Limb (tissue), 2 donors: Measurements from ENCODE around the gene ARHGAP10.

ENCODE experiments used
- DNase-seq, 2 donors: peaks; one replicate each; pipeline ENCODE4 v3.0.0-alpha.2; 2016; ENCODE audit errors: extremely low spot score in 2 of 2

The ARHGAP10 gene

DNA sequence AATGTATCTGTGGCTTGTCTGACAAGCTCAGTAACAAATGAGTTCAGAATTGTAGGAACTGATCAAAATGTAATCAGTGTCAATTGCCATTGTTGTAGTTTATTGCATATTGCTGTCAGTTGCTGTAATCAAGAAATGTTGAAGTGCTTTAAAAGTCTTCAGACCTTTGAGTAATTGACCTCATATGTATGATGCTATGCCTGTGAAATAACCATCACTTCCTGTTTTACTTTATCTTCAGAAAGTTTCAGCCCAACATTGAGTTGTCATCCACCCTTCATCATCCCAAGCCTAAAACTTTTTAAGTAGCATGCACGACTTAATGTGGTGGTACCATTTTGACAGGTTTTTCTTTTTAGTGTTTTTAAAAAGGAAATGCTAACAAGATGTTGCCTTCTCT, 212.4 kb downstream of the ARHGAP10 start:
- DNase-seq: no peak

DNA sequence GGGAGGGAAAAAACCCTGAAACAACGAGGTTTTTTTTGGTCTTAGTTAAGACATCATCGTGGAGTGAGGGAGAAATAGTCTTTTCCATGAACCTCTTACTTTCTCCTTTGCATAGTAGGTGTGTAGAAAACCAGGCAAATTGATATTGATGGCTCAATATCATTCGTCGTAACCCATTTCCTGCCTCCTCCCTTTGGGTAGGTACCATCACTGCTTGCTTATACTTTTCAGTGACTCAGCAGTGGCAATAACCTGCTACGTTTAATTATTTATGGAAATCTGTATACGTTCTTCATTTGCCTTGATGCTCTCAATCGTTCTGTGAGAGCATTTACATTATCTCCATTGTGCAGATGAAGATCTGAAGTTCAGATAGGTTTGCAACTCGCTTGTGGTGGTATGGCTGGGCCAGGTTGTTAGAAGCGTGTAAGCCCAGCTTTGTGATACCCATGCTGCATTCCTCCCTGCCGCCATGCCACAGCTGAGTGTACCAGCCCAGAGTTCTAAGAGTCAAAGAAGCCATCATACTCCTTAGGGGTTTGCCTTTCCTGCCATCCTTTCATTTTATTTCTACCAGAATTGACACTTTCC, 212.9 kb downstream of the ARHGAP10 start:
- DNase-seq: no peak

DNA sequence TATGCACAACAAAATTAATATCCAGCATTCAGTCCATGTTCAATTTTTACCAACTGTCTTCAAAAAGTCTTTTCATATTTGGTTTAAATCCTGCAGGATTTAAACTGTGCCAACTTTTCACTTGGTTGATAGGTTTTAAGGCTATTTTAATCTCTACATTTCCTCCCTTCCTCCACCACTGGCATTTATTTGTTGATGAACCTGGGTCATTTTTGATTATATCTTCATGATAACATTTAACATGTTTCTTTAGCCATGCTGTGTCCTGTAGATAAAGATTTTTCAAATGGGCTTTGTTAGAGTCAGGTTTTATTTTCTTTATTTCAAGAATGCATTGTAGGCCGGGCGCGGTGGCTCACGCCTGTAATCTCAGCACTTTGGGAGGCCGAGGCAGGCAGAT, 216.4 kb downstream of the ARHGAP10 start:
- DNase-seq: no peak

DNA sequence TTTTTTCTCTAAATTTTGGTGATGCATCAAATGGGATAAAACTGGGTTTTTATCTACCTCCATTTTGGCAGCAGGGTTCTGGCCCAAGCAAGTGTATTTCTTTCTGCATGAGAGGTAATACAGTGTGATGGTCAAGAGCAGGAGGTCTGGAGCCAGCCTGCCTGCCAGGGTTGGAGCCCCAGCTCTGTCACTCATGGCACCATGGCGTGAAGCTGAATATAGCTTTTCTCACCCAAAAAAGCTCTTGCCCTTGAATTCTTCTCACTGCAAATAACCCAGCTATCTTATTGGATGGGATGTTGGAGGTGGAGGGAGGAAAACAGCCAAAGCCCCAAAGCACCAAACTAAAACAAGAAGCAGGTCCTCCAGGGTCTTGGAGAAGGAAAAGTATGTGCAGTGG, 218.4 kb downstream of the ARHGAP10 start:
- DNase-seq: no peak

DNA sequence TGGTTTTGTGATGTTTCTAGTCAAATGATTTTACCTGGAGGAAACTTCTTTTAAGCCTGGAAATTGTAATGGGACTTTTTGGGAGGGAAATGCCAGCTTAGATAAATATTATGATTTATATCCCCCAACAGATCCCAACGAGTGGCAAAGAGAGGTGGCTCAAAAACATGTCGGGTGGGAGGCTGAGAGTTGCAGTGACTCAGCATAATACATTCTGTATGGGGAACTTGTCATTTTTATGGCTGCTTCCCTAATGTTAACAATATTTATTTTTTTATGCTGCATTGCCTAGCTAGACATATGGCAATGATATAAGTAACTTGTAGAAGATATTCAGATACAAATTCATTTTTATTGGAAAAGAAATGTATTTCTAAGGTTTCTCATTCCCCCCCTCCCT, 219.0 kb downstream of the ARHGAP10 start:
- no peak for DNase-seq

DNA sequence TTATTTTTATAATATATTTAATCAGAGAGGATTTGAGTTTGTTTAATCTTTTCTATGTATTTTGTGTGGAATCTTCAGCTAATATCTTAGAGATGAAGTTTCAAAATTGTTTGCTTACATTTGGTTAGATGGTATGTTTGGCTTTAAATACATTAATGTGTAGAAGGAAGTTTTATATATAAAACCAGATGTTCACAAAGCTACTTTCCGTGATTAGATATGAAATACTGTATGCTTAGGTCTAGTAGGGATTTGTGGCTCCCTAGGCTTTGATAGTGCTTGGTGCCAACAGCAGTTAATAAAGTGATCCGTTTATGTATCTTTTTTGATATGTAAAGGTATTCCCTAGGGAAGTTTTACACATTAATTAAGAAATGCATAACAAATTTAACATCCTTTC, 223.0 kb downstream of the ARHGAP10 start:
- no peak for DNase-seq

DNA sequence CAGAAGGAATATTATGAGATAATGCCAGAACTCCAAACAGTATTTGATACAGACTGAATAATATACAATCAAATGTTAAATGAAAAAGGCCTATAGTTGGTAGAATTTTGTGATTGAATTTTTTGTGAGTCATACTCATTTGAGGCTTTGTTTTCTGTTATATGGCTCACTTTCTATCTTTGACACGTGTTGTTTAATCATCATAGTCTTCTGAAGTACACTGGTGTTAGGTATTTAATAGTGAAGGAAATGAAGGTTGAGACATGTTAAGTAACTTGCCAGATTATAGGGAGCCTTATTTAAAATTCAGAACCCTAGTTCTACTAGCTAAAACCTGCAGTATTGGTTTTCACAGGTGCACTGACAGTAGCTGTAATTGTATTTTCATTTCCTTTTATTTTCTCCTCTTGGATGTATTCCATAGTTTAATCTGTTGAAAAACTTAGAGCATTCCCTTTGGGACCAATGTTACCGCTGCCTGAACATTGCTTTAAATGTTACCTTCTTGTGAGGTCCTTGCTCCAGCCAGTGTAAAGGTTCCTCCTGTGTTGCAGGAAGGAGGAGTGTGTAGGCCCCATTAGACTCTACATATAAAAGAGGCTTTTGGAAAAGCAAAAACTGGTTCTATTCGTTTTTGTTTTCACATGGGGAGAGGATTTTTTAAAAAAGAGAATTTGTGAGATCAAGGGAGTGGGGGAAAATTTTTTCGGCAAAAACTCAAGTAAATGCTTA, 224.1 kb downstream of the ARHGAP10 start:
- no peak for DNase-seq

DNA sequence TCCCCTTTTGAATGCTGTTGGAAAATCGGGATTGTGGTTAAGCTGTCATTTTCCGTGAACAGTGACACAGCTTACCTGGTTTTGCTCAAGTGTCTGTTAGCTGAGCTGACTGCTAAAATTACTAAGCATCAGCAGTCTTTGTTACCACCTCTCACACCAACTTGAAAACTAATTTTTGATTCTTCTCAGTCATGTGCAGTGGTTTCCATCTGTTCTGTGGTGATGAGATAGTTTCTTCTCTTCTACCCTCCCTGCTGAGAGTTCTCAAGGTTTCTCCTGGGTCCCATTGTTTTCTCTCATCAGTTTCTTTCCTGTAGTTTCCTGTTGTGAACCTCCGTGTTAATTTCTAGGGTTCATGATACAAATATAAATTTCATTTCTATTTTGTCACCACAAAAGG, 225.6 kb downstream of the ARHGAP10 start:
- no peak for DNase-seq

DNA sequence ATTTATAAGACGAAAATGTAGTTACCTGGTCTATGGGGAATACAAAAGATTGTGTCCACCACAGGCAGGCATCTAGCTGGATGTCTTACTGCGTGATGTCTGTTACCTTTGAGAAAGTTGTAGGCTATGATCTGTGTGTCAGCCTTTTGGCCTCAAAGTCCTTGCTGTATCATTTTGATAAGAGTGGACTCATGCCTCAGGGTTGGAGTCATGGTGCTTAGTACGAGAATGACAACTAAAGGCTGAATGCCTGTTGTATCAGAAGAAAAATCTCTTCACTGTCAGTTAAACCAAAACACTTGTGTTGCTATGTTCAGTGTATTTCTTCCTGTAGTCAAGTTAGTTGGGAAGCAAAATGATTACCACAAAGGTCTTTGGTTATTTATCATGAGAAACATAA, 226.2 kb downstream of the ARHGAP10 start:
- DNase-seq: no peak

DNA sequence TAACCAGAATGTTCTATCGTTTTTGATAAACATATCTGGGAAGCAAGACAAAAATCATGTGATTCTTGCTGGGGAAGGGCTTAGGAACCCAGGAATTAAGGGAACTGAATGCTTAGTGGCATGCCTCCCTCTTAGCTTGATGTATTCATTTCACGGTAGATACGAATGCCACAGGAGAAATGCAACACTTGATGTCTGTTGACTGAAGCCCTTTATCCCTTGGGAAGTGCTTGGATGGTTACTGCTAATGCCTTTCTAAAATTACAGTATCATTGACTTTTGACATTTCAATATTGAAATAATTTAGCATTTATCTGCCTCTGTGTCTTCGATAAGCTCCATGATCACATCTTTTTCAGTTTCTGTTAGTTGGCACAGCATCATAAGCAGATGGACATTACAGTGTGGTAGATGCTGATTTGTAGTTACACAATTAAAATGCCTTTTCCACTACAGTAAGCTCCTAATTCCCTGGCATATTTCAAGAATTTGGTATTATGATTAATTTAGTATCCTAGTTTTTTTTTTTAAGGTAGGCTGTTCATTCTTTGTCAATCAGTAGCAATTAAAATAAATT, 226.7 kb downstream of the ARHGAP10 start:
- DNase-seq: no peak

DNA sequence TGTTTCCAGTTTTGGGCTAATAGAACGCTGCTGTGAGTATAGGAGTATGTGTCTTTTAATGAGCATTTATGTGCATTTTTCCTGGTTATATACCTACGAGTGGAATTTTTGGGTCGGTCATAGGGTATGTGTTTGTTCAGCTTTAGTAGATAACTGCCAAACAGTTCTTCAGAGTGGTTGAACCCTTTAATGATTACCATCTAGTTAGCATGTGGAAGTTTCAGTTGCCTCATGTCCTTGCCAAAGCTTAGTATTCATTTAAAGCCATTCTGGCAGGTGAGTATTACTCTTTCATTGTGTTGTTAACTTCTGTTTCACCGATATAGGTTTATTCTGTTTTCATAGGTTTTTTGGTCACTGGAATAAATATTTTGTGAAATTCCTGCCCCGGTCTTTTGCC, 229.1 kb downstream of the ARHGAP10 start:
- DNase-seq: no peak

DNA sequence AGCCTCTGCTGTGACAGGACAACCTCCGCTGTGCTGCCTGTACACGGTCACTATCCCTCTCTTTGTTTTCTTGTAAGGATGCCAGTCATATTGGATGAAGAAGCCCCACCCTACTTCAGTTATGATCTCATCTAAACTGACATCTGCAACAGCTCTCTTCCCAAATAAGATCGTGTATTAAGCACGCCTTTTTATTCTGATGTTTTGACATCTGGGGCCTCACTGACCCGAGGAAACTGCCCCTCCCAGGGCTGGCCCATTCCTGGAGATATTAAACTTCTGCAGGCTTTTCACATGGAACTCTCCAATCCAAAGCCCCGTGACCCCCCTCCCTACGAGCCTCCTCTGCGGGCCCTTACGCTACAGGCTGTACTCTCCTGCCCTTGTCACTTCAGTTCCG, 232.0 kb downstream of the ARHGAP10 start:
- no peak for DNase-seq

DNA sequence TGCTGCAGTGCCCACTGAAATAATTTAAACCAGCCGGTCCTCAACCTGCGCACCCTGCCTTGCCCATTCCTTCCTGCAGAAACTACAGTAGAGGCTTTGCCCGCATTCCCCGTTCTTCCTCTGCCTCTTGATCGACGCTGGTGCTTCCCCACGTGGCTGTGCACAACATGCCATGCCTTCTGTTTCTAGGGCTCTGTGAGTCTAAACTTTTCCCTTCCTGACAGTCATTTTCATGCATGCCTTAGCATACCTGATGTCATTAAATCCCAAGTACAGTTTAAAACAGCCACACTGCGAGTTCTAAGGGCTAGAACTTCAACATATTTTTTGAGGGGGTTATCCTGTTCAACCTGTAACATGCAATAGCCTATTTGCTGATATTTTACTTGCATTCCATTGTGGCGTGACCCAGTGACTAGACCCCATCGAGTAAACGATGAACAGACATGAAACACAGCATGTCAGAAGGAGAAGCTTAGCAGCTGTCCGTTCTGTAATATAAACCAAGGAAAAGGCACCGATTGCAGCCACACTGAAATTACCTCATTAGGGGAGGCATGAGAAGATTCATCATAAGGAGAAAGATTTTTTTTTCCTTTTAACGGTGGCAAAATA, 232.5 kb downstream of the ARHGAP10 start:
- DNase-seq: no peak

DNA sequence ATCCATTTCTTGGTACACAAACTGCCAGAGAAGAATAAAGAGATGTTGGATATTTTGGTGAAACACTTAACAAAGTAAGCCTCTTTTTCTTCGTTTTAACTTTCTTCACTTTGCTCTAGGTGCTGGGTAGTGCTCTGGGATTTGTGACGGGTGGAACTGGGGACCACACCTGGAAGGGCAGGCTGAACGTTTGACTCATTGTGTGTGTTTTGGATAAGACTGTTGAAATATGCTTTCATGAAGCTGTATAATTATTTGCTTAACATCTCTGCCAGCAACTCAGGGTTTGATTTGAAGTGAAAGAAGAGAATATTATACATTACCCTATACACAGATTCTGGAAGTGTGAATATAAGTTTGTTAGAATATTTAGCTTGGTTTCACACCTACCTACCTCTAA, 233.2 kb downstream of the ARHGAP10 start:
- no peak for DNase-seq

DNA sequence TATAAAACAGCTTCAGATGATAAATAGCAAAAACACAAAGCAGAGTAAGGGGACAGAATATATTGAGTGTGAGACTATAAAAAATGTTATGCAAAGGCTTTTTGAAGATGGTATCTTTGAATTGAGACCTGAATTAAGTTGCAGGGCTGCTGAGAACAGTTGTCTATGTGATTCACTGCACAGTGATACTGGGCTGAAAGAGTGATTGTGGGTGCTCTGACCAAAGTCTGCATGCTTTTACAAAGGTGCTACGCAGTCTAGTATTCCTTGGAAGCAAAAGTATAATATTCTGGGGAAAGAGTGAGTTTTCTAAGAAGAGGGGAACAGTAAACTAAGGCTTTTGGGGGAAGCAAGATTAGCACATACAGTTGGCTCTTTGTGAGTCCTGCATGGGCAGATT, 234.0 kb downstream of the ARHGAP10 start:
- no peak for DNase-seq

DNA sequence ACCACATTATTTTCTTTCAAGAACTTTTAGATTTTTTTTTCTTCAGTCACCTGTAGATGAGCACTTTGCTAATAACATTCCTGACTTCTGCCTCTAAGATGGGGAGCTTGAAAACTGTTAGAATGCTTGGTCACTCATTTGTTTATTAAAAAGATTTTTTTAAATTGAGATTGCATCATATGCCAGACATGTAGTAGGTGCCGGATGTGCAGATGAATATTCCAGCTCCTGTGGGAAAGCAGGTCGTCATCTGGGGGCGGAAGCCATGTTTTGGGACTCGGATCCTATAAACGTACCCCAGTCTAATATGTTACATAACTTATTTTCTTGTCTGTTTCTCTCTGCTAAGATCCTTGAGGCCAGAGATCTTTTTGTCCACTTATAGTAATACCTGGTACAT, 236.8 kb downstream of the ARHGAP10 start:
- no peak for DNase-seq

DNA sequence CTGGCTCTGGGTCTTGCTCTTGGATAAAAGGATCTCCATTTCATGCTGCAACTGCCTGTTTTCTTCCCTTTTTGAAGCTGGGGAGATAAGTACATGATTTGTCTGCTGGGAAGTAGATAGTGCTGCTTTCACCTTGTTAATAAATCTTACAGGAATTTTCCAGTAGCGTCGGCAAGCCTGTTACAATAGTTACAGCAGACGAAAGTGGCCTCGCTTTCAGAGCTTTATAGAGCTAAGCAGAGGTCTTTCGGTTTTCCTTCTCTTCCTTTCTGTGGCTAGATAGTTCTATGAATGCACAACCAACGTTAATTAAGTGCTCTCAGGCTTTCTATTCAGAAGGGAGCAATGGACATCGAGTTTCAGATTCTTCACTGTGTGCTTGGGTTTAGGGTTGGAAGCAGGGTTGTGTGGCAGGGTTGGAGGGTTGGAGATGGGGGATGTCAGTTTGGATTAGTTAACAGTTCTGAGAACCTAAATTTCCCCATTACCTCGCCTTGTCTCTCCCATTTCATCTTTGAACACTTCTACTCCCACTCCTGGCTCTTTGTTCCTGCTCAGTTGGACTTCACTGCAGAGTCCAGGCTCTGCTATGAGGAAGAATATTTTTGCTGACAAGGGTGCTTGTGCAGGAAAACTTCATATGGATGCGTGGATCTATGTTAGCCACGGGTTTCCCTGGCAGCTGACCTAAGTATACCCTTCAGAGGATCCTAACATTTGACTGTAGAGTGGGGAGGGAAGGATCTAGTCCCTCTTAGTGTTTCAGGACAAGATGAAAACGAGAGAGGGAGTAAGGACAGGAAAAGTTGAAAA, 237.9 kb downstream of the ARHGAP10 start:
- DNase-seq: no peak

DNA sequence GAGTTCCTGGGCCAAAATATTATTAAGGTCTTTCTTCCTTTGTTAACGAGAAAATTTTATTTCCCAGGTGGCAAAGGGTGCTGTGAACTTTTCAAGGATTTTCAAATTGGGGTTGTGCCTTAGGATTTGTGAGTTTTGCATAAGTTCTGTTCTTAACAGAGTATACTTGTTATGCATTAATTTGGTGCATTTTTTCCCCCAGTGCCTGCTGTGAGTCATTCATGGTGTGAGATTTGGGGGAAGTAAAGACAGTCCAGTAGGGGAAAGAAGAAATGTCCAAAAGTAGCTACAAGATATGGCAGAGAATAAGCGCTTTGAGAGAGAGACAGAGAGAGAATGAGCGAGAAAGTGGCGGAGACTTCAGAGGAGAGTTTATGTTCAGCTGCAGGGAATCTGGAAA, 239.2 kb downstream of the ARHGAP10 start:
- DNase-seq: no peak

DNA sequence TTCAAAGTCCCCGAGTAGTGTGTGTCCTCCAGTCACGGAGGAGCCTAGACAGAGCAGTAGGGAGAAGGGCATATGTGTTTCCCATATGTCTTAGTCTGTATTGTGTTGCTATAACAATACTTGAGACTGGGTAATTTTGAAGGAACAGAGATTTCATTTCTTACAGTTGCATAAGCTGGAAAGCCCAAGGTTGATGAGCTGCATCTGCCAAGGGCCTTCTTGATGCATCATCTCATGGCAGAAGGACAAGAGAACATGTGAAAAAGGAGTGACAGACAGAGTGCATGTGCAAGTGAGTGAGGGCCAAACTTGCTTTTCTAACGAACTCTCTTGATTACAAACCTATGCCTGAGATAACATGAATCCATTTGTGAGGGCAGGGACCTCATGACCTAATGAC, 243.4 kb downstream of the ARHGAP10 start:
- no peak for DNase-seq

DNA sequence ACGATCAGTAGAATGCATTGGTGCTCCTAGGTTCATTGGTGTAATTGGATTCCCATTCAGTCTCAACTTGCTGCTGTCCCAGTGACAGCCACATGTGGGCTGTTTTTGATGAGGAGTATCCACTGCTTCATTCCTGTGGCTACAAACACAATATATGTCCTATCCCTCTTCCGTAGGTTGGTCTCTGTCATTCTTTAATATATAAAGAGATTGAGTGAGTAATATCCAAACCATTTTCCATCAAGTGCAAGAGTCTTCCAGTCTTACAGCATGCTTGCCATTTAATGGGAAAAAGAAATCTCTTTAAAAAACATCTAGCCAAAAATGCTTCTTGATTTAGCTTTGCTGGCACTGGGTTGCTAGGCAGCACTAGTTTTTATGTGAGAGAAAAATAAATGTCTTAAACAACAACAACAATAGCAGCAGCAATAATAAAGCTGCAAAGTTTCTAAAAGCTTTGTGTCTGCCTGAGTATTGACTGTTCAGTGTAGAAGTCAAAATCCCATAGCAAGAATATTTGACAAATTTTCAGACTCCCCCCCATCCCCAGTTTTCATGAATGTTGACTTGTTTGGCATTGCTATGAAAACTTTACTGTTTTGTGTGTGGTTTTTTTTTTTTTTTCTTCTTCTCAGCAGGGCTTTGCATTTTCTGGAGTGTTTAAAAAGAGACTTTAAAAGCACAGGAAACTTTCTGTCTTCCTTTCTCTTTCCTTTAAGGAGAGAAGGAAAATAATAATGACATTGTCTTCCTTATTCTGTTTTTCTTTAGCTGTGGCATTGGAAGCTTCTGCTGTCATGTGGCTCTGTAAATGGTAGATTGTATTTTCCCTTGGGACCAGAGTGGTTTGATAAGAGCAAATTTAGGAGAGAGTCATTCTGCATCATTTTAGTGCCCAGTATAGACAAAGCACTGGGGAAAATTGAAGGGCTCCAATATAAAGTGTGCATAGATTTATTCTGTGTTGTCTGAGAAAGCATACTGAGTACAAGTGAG, 244.3 kb downstream of the ARHGAP10 start:
- DNase-seq: no peak

DNA sequence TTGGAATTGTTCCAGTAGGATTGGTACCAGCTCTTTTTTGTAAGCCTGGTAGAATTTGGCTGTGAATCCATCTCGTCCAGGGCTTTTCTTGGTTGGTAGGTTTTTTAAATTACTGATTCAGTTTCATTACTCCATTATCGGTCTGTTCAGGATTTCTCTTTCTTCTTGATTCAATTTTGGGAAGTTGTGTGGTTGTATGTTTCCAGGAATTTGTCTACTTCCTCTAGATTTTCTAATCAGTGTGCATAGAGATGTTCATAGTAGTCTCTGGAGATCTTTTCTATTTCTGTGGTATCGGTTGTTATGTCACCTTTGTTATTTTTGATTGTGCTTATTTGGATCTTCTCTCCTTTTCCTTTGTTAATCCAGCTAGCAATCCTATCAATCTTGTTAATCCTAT, 248.7 kb downstream of the ARHGAP10 start:
- no peak for DNase-seq
